ENCODE measurements around the gene POM121.
"Not testable (repeated sequence)": the region's sequence is repeated elsewhere in the genome, so short reads cannot be mapped to it uniquely, and the experiment has no call there.

DNA sequence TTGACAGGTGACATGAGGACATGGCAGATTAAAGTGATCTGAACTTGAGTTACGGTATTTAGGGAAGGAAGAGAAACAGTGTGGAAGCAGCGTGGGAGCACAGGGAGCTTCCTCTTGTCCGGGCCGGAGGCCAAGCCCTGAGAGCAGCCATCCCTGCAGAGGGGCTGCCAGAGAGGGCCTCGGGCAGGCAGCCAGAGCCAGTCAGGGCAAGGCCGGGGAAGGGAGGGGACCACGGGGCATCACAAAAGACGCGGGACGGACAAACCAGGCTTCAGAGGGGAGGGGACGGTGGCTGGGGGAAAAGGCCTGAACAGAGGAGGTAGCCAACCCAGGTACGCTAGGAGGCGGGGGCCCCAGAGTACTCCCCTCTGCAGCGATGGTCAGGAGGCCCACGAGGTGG lies 20.0 kb downstream of the POM121 start:
- not testable (repeated sequence) for TF ChIP-seq JUN (CRISPR knock-in tag; IDR thresholded peaks at IDR 0.05); CTCF (IDR thresholded peaks at IDR 0.05); NFATC4 (CRISPR knock-in tag; IDR thresholded peaks at IDR 0.05)
- TF ChIP-seq, protein P1, sequence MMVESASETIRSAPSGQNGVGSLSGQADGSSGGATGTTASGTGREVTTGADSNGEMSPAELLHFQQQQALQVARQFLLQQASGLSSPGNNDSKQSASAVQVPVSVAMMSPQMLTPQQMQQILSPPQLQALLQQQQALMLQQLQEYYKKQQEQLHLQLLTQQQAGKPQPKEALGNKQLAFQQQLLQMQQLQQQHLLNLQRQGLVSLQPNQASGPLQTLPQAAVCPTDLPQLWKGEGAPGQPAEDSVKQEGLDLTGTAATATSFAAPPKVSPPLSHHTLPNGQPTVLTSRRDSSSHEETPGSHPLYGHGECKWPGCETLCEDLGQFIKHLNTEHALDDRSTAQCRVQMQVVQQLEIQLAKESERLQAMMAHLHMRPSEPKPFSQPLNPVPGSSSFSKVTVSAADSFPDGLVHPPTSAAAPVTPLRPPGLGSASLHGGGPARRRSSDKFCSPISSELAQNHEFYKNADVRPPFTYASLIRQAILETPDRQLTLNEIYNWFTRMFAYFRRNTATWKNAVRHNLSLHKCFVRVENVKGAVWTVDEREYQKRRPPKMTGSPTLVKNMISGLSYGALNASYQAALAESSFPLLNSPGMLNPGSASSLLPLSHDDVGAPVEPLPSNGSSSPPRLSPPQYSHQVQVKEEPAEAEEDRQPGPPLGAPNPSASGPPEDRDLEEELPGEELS (CRISPR knock-in tag; IDR thresholded peaks at IDR 0.05), result not testable (repeated sequence)
